AG09309 (cell line): ENCODE data around the gene PCDH7.

ENCODE experiments used
- DNase-seq: peaks from one replicate; pipeline ENCODE4 v3.0.0-alpha.2; 2010; ENCODE audit warnings: low read depth
- H3K4me3 ChIP-seq: 2 replicates; pipeline ENCODE4 v1.5.1; 2011; ENCODE audit warnings: mild to moderate bottlenecking, low read depth, low read length, moderate library complexity; ENCODE audit not compliant: control insufficient read depth
- CTCF ChIP-seq: IDR thresholded peaks from 2 replicates; pipeline ENCODE4 v1.5.1; 2011; ENCODE audit warnings: mild to moderate bottlenecking, low read depth, low read length, inconsistent platforms; ENCODE audit not compliant: insufficient read depth, control insufficient read depth; ENCODE audit errors: missing control alignments

PCDH7 gene

GRCh38 chr4:30720021-30720660 is at the start of gene PCDH7:
TSS of gene PCDH7 (plus strand) at chr4:30720369. CDS start at chr4:30721423, 1,054 bp downstream.
- DNase-seq: no peak
- H3K4me3 ChIP-seq: peak within 1 kb of the TSS; percentile 95
- TF ChIP-seq CTCF: no peak

- DNase-seq: no peak
- no peak overlapping the region for H3K4me3 ChIP-seq
- no peak for TF ChIP-seq CTCF
Observed at GRCh38 chr4:30671926-30672448, 48.2 kb upstream of the PCDH7 start.

- TF ChIP-seq CTCF: no peak
- DNase-seq: no peak
- no peak overlapping the region for H3K4me3 ChIP-seq
Observed at GRCh38 chr4:30696191-30696590, 24.0 kb upstream of the PCDH7 start.

- TF ChIP-seq CTCF: peak; percentile 84
- DNase-seq: no peak
- H3K4me3 ChIP-seq: no peak overlapping the region
Observed at GRCh38 chr4:30714408-30715031, 5.6 kb upstream of the PCDH7 start.

GRCh38 chr4:30716158-30716557 is 4.0 kb upstream of the PCDH7 start:
- TF ChIP-seq CTCF: peak; percentile 52
- H3K4me3 ChIP-seq: peak overlapping the region; percentile 95; the same call in 1 of the 2 replicates
- no peak for DNase-seq

GRCh38 chr4:30716681-30717207 is 3.4 kb upstream of the PCDH7 start:
- no peak for TF ChIP-seq CTCF
- H3K4me3 ChIP-seq: peak overlapping the region; percentile 95
- no peak for DNase-seq
